HEK293 (cell line): ENCODE measurements around the gene S100PBP.

Experiments
- CTCF ChIA-PET: fragments of 350-600 bp; formaldehyde crosslinking; extraction: SDS; loops from one replicate; lab custom pipeline; 2021; ENCODE audit warnings: antibody characterized with exemption; lab: Yijun Ruan, JAX
- POLR2A ChIA-PET: fragments of 300-600 bp; formaldehyde crosslinking; extraction: SDS; loops from one replicate; lab custom pipeline; 2020; ENCODE audit warnings: antibody characterized with exemption, inconsistent platforms; lab: Yijun Ruan, JAX
- H3K27ac ChIP-seq: fragments of 200-500 bp; sonication (Bioruptor generic); 2 replicates; pipeline ENCODE4 v1.5.1; 2014; ENCODE audit warnings: low read depth, low read length, control low read depth, inconsistent platforms; ENCODE audit errors: extremely low read depth
- H3K36me3 ChIP-seq, 2 experiments: fragments of 200-500 bp in 1 of 2; sonication (Bioruptor generic) in 1 of 2; 1 replicate in 1 of 2; 2 replicates in 1 of 2; pipeline ENCODE4 v1.5.1; 2014 to 2017; ENCODE audit warnings: inconsistent platforms in 2 of 2, low read length in 2 of 2; ENCODE audit not compliant: control insufficient read depth in 2 of 2, insufficient read depth in 1 of 2
- H3K4me1 ChIP-seq: fragments of 200-500 bp; sonication (Bioruptor generic); 2 replicates; pipeline ENCODE4 v1.5.1; 2014; ENCODE audit warnings: mild to moderate bottlenecking, low read length, inconsistent platforms; ENCODE audit not compliant: control insufficient read depth, insufficient read depth
- H3K4me3 ChIP-seq: 2 replicates; pipeline ENCODE4 v1.5.1; 2011; ENCODE audit warnings: low read depth, mild to moderate bottlenecking, control low read depth, low read length, moderate library complexity
- H3K9me3 ChIP-seq: fragments of 200-500 bp; sonication (Bioruptor generic); 2 replicates; pipeline ENCODE4 v1.5.1; 2014; ENCODE audit warnings: low read depth, low read length, inconsistent platforms; ENCODE audit not compliant: control insufficient read depth, insufficient read depth
- ATF2 ChIP-seq: fragments of 450-650 bp; formaldehyde crosslinking; IDR thresholded peaks from 2 replicates; pipeline ENCODE4 v1.5.1; 2016; ENCODE audit warnings: missing biosample characterization, missing genetic modification characterization, low read depth
- SCRT1 ChIP-seq: fragments of 450-650 bp; formaldehyde crosslinking; IDR thresholded peaks from 2 replicates; pipeline ENCODE4 v1.5.1; 2016; ENCODE audit warnings: missing biosample characterization, missing genetic modification characterization, borderline replicate concordance
- SP7 ChIP-seq: fragments of 450-650 bp; formaldehyde crosslinking; IDR thresholded peaks from 2 replicates; pipeline ENCODE4 v1.5.1; 2016; ENCODE audit warnings: missing biosample characterization, missing genetic modification characterization
- ZBTB7A ChIP-seq: fragments of 450-650 bp; formaldehyde crosslinking; IDR thresholded peaks from 2 replicates; pipeline ENCODE4 v1.5.1; 2016; ENCODE audit warnings: low read depth, missing biosample characterization, missing genetic modification characterization
- ZNF157 ChIP-seq: fragments of 450-650 bp; formaldehyde crosslinking; IDR thresholded peaks from 2 replicates; pipeline ENCODE4 v1.5.1; 2016; ENCODE audit warnings: missing biosample characterization, missing genetic modification characterization
- ZNF174 ChIP-seq: fragments of 450-650 bp; formaldehyde crosslinking; IDR thresholded peaks from 2 replicates; pipeline ENCODE4 v1.5.0; 2017; ENCODE audit warnings: missing biosample characterization, mild to moderate bottlenecking, missing genetic modification characterization
- ZNF175 ChIP-seq: fragments of 450-650 bp; formaldehyde crosslinking; IDR thresholded peaks from 2 replicates; pipeline ENCODE4 v1.5.1; 2016; ENCODE audit warnings: missing biosample characterization, missing genetic modification characterization
- ZNF184 ChIP-seq: fragments of 450-650 bp; IDR thresholded peaks from 2 replicates; pipeline ENCODE4 v1.5.1; 2018; ENCODE audit warnings: missing biosample characterization, mild to moderate bottlenecking, missing genetic modification characterization
- ZNF26 ChIP-seq: fragments of 450-650 bp; formaldehyde crosslinking; IDR thresholded peaks from 2 replicates; pipeline ENCODE4 v1.5.1; 2016; ENCODE audit warnings: missing biosample characterization, missing genetic modification characterization
- ZNF341 ChIP-seq: fragments of 450-650 bp; formaldehyde crosslinking; IDR thresholded peaks from 2 replicates; pipeline ENCODE4; 2016; ENCODE audit warnings: low read depth, missing biosample characterization, missing genetic modification characterization
- ZNF423 ChIP-seq: fragments of 450-650 bp; formaldehyde crosslinking; IDR thresholded peaks from 2 replicates; pipeline ENCODE4 v1.5.1; 2016; ENCODE audit warnings: missing biosample characterization, missing genetic modification characterization
- ZNF549 ChIP-seq: fragments of 450-650 bp; IDR thresholded peaks from 2 replicates; pipeline ENCODE4 v1.5.1; 2018; ENCODE audit warnings: missing biosample characterization, missing genetic modification characterization, mild to moderate bottlenecking, inconsistent platforms, moderate library complexity
- ZNF600 ChIP-seq: fragments of 450-650 bp; formaldehyde crosslinking; IDR thresholded peaks from 2 replicates; pipeline ENCODE4 v1.5.1; 2016; ENCODE audit warnings: missing biosample characterization, missing genetic modification characterization
- ZNF776 ChIP-seq: fragments of 450-650 bp; formaldehyde crosslinking; IDR thresholded peaks from 2 replicates; pipeline ENCODE4 v1.5.0; 2017; ENCODE audit warnings: missing biosample characterization, missing genetic modification characterization, borderline replicate concordance
- TF ChIP-seq, protein P1 (sequence below): fragments of 450-650 bp; formaldehyde crosslinking; IDR thresholded peaks from 2 replicates; pipeline ENCODE4 v1.5.1; 2016; ENCODE audit warnings: missing biosample characterization, missing genetic modification characterization

S100PBP gene

GRCh38 chr1:32806910-32807523 is 10.4 kb upstream of the S100PBP start:
- Histone ChIP-seq H3K4me3 (no peak overlapping the region), H3K27ac (no peak overlapping the region), H3K36me3 (peaks cover 19 to 85% of the 10 kb centered on the region in 2 experiments), H3K4me1 (no peaks in the 10 kb centered on the region), H3K9me3 (no peaks in the 10 kb centered on the region)
- CTCF ChIA-PET, result no interaction called here
- TF ChIP-seq ZNF600 (tag by site-specific recombination) (0 out of 2 replicates have a peak, but pooled peaks have one; percentile 20), ZBTB7A (tag by site-specific recombination) (no peak)
- POLR2A ChIA-PET, result no interaction called here

DNA sequence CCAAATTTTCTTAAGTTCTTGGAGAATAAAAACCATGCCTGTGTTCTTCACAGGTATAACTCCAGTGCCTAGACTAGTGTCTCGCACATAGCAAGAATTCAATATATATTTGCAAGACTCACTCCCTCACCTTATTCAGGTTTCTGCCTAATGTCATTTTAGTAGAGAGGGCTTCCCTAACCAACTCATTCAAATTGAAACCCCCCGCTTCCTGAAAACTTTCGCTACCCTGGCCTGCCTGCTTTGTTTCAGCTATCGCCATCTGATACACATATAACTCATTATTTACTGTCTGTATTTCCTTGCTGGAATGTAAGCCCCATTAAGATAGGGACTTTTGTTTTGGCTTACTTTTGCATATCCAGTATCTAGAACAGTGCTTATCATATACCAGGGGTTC is 8.9 kb upstream of the S100PBP start:
- TF ChIP-seq ATF2, result no peak
- no peak for TF ChIP-seq ZNF174 (tag by site-specific recombination)
- TF ChIP-seq SCRT1 (tag by site-specific recombination), result no peak
- no peak for TF ChIP-seq ZNF341 (tag by site-specific recombination)
- no peak for TF ChIP-seq ZNF423 (tag by site-specific recombination)
- no peak for TF ChIP-seq ZNF26 (tag by site-specific recombination)
- no peak for TF ChIP-seq ZNF776 (tag by site-specific recombination)
- no peak for TF ChIP-seq ZNF157 (tag by site-specific recombination)
- no peak for TF ChIP-seq ZNF184 (tag by site-specific recombination)
- TF ChIP-seq, protein P1, sequence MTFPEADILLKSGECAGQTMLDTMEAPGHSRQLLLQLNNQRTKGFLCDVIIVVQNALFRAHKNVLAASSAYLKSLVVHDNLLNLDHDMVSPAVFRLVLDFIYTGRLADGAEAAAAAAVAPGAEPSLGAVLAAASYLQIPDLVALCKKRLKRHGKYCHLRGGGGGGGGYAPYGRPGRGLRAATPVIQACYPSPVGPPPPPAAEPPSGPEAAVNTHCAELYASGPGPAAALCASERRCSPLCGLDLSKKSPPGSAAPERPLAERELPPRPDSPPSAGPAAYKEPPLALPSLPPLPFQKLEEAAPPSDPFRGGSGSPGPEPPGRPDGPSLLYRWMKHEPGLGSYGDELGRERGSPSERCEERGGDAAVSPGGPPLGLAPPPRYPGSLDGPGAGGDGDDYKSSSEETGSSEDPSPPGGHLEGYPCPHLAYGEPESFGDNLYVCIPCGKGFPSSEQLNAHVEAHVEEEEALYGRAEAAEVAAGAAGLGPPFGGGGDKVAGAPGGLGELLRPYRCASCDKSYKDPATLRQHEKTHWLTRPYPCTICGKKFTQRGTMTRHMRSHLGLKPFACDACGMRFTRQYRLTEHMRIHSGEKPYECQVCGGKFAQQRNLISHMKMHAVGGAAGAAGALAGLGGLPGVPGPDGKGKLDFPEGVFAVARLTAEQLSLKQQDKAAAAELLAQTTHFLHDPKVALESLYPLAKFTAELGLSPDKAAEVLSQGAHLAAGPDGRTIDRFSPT (tag by site-specific recombination), result no peak
- no peak for TF ChIP-seq ZNF549
- POLR2A ChIA-PET, result no interaction called here
- CTCF ChIA-PET, result no interaction called here

DNA sequence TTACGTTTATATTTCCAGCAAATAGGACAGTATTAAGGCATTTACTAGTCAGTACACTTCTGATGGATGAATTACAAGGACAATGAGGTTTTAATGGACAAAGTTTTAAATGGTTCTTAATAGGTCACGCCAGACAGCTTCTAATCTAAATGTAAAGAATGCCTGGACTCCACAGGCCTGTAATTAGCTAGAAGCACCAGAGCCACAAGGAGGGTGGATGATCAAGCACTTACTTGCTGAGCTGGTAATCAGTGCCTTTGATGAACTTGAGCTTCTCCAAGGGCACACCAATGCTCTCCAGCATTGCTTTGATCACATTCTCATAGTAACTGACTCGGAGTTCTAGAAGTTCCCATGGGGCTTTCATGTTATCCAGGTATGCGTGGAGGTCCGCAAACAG is 7.1 kb upstream of the S100PBP start:
- Histone ChIP-seq H3K4me1 (no peaks in the 10 kb centered on the region), H3K4me3 (no peak overlapping the region), H3K9me3 (no peaks in the 10 kb centered on the region), H3K27ac (no peak overlapping the region), H3K36me3 (peaks cover 19 to 69% of the 10 kb centered on the region in 2 experiments)
- TF ChIP-seq SP7, result peak; percentile 69
- TF ChIP-seq ZNF175 (tag by site-specific recombination), result no peak
- CTCF ChIA-PET, result interaction anchor here (0.5 kb wide), 1 partner anchor 99 kb away, joined by 3 read pairs; no protein-coding TSS in a partner anchor
- POLR2A ChIA-PET, result no interaction called here

More for the DNA sequence above, 8.9 kb upstream of the S100PBP start:
- H3K36me3 ChIP-seq, result peaks cover 19 to 73% of the 10 kb centered on the region in 2 experiments
- H3K27ac ChIP-seq, result no peak overlapping the region
- H3K4me1 ChIP-seq, result no peaks in the 10 kb centered on the region
- no peaks in the 10 kb centered on the region for H3K9me3 ChIP-seq
- H3K4me3 ChIP-seq, result no peak overlapping the region
